ENCODE results near the gene NKAPL.

NKAPL gene

DNA sequence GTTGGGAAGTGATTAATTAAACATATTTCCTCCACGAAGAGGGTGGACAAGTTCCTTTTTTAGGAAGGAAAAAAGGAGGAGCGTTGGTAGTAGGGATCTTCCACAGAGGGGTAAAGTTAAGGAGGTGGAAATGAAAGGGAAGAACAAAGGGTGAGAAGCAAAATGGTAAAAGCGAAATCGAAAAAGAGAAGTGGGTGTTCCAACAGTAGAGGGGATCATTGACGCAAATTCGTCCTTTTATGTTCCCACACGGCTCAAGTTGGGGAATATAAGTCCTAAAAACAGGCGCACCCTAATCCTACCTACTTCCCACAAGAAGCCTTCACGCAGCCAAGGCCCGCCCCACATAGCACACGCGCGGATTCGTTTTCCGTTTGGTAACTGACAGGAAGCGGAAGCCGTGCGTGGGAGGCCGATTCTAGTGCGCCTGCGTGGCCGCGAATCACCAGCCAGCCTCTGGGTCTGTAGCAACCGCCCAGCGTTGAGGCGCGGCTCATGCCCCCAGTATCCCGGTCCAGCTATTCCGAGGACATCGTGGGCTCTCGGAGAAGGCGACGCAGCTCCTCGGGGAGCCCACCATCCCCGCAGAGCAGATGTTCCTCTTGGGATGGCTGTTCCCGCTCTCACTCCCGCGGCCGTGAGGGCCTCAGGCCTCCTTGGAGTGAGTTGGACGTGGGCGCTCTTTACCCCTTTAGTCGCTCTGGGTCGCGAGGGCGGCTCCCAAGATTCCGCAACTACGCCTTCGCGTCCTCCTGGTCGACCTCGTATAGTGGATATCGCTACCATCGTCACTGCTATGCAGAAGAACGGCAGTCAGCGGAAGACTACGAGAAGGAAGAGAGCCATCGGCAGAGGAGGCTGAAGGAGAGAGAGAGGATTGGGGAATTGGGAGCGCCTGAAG, at the start of gene NKAPL:
NKAPL (plus strand) TSS at position 421 of the 901 bp plus-strand sequence; CDS start at position 496, 75 bp downstream.
- no peak for DNase-seq

DNA sequence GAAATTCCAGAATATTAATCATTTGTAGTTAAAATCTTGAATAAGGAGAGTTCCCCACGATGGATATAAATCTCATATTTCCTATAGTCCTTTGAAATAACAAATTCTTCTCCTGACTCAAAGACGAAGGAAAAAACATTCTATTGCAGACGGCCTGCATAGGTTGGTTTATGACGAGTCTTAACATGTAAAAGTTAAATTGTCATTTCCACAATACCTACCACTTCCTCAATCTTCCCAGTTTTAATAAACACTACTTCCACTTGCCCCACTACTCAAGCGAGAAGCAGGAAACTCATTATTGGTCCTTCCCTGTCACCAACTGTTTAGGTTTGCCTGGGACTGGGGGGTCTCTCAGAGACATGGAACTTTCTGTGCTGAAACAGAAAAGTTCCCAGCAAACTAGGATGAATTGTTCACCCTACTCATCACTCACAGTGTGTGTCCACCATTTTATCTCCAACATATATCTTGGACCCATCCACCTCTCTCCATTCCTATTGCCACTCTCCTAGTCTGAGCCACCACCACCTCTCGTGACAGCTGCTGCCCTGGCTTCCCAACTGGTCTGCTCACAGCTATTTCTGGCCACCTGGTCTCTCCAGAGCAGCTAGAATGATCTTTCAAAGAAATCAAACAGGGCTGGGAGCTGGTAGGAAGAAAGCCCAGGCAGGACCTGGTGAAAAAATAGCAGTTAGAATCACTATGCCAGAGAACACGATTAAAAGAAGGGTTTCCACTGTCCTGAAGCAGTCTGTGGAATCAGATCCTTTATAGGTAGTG, 49.2 kb upstream of the NKAPL start:
- DNase-seq, result no peak

DNA sequence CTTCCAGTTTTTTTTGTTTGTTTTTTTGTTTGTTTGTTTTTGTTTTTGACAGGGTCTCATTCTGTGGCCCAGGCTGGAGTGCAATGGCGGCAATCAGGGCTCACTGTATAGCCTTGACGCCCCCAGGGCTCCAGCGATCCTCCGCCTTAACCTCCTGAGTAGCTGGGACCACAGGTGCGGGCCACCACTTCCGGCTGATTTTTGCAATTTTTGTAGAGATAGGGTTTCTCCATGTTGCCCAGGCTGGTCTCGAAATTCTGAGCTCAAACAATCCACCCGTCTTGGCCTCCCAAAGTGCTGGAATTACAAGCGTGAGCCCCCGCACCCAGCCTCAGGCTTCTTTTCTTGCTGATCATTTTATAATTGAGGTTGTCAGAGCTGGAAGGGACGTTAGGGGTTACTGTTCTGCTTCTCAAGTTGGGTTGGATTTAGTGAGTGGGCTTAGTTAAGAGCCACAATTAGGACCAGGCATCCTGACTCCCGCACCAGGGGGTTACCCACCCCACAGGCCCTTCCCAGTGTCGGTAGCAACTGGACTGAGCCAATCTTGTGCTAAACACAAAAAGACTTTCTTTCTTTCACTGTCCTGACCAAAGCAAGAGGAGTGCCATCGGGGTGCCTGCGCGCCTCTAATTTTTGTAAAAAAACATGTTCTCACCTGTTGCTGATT, 47.1 kb upstream of the NKAPL start:
- DNase-seq, result no peak

DNA sequence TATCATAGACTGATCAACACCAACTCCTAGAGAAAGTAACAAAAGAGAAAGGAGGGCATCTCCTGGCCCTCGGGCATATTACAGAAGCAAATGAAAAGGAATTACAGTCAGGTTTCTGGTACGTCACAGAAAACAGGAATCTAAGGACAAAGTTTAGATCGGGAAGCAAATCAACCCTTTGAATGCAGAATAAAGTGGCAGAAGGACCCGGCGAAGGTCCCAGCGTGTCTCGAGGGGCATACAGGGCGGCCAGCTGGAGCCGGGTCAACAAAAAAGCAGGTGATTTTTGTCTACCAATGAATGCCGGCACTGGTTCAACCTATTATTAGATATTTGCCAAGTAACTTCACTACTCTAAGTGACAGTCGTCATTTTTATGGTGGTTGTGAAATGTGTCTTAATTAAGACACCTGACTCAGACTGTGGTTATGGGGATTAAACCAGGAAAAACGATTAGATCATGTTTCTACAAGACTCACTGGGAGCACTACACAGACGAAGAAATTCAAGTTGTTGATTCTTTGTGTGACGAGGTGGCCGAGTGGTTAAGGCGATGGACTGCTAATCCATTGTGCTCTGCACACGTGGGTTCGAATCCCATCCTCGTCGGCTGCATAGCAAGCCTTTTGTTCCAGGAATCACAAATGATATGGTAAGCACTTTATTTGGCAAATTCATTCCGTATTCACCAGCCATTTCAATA, 46.4 kb upstream of the NKAPL start:
- DNase-seq, result peak; percentile 5

DNA sequence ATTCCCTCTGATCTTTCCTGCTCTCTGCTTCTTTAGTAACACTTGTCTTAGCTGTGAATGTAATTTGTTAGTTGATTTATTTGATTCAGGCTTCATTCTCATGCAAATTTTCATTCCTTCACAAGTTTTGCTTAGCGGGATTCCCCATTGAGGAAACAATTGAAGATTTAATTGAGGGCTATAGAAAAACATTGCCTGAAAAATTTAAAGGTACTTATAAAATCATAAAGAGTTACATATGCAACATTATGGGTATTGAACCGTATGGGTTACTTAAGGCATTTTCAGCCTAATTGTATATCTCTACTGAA, 45.9 kb upstream of the NKAPL start:
- DNase-seq, result no peak

DNA sequence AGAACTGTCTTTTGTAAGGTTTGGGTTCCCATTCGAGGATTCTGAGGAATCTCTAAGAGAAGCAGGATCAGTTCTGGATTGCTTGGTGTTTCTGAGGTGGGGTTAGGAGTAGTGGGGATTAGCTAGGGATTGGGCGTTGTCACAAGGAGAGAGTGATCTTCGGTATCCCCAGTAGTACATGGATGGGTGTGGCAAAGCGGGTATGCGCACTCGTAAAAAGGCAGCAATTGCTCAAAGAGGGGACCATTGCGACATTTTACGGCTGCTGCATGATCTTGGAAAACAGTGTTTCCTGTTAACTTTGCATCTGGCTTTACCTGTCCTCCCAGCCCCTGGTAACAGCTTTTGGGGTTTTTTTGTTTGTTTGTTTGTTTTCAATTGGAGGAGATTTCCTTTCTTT, 43.7 kb upstream of the NKAPL start:
- no peak for DNase-seq

DNA sequence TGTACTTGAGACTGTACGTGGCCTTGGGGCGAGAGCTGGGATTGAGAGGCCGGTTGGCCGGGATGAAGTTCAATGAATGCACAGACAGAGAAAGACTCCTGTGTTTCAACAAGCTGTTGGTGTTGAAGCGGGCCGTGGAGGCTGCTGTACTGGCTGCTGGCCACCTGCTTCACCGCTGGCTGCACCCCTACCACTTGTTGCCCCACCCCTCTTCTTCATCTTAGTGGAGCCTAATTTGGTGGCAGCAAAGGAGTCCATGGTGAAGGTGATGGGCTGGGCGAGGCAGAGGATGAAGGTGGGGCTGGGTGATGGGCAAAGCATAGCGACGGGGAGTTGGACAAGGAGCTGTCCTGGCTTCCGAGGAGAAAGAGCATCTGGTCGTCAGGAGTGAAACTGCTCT, 41.2 kb upstream of the NKAPL start:
- no peak for DNase-seq

DNA sequence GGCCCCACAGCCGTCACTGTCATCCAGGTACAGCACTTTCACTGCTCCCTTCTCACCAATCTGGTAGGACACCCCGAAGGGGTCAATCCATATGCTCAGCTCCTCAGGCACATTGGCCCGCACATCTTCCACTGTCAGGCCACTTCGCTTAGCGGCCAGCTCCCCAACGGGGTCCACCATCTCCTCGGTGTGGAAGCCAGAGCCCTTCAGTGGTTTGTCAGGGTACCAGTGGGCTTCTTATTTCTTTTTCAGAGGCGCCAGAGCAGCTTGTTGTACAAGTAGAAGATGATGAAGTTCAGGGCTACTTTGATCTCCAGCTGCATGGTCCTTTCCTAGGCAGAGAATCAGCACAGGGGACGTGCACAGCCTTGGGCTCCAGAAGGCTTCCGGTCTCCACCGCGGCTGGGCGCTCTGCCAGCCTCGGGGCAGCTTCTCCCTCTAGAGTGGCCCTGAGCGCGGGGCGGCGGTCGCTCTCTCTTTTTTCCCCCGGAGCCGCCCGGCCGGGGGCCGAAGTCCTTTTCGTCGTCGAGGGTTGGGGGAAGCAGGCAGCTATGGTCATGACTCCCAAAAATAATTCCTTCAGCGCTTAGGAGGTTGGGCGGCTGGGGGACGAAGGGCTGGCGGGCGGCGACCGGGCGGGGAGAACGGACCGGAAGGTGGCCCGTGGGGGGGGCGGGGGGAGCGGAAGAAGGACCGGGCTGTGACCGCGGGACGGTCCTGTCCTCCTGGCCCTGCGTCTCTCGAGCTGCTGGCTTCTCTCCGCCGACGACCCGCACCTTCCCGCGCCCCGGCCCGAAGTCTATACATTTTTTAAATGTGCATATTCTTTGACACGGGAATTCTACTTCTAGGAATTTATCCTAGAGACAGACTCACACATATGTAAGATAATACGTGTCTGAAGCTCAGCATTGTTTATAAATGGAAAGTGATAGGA, 40.5 kb upstream of the NKAPL start:
- peak; percentile 67 for DNase-seq

DNA sequence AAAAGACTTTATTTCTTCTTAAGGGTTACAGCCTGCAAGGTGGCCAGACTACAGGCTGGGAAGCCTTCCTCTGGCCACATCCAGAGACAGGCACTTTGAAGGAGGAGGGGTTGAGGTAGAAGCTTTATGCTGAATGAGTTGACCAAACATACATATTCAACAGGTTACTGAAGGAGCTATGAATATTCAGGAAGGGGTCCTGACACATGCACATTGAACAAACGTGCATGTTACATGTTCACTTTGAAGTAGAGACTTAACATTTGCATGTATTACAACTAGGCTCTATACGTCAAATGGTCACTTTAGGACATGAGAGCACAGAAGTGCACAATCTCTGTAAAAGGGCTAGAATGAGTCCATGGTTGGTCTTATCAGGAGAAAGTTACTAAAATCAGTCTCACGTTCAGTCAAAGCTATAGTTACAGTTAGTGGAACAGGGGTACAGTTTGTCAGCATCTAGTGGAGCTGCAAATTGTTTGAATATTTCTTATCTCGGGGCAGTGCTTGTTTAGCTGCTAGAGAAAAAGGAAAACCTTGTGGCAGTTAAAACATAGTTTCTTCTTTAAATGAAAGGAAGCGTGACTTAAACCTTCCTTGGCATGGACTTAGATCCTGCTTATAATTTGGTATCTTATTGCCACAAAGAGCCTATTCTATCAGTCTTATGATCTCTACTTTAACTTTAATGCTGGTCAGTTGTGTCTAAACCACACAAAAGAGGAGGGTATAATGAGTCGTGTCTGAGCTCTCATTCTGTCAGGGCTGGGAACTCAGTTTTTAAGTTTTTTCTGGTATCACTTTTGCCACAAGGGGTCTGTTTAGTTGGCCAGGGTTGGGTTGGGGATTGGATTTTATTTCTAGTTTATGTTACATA, 38.6 kb upstream of the NKAPL start:
- no peak for DNase-seq

DNA sequence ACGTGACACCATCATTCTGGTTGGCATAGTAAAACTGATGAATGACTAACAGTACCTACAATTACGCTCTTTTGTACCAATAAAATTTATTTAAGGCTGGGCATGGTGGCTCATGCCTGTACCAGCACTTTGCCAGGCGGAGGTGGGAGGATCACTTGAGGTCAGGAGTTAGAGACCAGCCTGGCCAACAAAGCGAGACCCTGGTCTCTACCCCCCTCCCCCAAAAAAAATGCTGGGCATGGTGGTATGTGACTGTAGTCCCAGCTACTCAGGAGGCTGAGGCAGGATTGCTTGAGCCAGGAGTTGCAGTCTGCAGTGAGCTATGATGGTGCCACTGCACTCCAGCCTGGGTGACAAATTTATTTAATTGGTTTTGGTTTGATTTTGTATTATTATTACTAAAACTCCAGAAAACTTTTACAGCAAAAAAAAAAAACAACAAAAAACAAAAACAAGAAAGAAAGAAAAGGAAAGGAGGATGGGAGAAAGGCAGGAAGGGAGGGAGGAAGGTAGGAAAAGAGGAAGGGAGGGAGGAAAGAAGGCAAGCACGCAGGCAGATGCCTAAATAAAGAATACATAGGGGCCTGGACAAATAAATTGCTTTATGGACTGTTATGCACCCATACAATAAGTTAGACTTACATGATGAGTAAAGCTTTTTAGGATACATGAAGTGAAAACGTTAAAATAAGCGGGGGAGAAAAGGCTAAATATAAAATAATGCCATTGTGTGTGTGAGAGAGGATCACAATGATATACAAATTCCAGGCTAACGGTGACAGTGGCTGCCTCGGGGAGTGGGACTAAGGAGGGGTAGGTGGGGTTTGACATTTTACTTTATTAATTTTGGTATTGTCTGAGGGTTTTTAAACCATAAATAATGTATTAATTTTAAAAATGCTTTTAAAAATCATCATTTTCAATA, 34.7 kb upstream of the NKAPL start:
- DNase-seq, result no peak

DNA sequence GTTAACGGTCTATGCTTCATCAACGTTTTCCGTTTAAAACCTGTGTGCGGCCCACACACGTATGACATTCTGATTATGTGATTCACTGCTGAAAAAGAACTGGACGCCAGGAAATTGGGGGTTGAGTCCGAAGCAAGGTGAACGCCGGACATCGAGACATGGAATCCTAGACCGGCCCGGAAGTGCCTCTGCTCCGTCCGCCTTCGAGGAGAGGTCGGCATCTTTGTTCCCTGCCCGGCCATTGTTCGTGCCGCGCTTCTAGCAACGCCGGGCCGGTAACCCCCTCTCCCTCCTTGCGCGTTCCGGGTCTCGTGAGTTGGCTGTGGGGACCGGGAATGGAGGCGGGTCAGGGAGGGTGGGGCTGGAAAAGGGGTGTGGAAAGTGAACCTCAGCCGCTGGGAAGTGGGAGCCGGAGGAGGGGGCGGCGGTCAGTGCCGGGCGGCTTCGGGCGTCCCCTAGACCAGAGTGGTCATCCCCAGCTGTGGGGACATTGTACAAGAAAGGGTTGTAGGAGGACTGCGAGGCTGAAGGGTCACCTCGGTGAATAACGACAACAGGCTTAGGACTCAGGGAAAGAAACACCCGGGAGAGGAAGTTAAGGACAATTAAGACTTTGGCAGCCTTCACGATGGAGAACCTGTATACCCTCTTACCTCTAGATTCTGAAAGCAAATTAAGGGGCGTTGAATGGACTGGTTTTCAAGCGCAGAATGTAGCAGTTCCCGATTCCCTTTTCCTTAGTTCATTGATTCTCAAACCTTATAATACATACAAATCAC, 33.9 kb upstream of the NKAPL start, which contains the start of gene ZSCAN9:
ZSCAN9 (plus strand) TSS at position 220 of the 779 bp plus-strand sequence. CDS start 1,810 bp downstream, outside the sequence.
- DNase-seq, result peak; percentile 83

DNA sequence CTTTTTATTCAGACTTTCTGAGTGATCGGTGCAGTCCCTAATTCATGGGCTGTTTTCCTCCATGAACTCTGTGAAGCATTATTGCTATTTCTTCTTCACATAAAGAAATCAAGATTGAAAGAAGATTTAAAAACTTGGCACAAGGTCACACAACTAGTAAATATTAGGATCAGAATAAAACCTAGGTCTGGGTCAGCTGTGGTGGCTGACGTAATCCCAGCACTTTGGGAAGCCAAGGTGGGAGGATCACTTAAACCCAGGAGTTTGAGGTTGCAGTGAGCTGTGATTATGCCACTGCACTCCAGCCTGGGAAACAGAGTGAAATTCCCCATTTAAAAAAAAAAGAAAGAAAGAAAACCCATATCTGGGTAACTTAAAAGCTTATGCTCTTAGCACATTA, 32.6 kb upstream of the NKAPL start:
- no peak for DNase-seq

DNA sequence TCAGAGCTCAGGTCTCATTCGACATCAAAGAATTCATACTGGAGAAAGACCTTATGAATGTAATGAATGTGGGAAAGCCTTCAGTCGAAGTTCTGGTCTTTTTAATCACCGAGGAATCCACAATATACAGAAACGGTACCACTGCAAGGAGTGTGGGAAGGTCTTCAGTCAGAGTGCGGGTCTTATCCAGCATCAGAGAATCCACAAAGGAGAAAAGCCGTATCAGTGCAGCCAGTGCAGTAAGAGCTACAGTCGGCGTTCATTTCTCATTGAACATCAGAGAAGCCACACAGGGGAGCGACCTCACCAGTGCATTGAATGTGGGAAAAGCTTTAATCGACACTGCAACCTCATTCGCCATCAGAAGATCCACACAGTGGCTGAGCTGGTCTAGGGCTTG, 26.3 kb upstream of the NKAPL start:
- DNase-seq, result no peak

DNA sequence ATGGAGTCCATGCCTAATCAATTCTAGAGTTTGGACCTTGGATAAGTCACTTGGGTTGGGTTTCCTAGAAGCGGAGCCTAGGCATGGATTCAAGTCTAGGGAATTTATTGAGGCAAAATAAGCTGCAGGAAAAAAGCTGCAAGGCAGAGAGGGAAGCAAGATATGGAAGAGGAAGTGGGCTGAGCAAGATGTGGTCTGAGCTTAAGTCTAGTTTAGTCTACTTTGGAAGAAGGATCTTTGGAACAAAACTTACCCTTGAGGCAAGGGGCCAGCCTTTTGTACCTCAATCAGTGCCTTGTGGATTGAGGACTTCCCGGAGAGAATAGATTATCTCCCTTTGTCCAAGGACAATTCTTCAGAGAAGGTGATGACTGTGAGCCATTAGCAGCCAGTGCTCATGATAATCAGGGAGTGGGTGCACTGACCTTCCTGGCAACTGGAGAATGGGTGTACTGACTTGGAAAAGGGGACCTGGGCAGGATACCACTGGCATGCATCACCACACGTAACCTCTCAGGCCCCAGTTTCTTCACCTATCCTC, 23.1 kb upstream of the NKAPL start:
- DNase-seq, result no peak

DNA sequence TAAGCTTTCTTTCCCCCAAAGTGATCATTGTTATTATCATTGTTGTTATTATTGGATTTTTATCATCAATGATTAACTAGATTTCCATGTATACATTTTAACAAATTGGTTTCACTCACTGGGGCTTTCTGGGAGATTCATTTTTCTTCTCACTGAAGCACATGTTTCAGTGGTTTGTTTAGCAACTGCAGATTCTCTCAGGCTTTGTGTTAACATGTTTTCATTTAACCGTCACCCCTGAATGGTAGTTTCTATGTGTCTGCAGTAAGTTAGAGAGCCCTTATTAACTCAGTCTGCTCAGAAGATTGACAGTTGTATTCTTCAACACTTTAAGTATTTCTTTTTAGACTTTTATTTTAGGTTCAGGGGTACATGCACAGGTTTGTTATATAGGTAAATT, 19.5 kb upstream of the NKAPL start:
- no peak for DNase-seq

DNA sequence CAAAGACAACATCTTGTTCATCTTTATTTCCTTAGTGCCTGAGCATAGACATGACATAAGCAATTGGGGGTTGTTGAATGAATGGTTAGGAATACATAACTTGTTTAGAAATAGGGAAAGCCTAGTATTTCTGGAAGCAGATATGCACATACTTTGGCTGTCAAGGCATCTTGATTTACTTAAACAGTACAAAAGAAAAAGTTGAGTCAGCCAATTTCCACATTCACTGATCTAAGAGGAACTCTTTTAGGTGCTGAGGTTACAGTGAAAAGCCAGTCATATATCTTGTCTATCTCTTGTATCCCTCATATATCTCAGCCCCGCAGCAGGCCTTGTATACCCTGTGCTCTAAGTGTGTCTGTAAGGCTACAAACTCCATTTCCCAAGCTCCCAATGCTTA, 18.6 kb upstream of the NKAPL start:
- DNase-seq, result no peak

DNA sequence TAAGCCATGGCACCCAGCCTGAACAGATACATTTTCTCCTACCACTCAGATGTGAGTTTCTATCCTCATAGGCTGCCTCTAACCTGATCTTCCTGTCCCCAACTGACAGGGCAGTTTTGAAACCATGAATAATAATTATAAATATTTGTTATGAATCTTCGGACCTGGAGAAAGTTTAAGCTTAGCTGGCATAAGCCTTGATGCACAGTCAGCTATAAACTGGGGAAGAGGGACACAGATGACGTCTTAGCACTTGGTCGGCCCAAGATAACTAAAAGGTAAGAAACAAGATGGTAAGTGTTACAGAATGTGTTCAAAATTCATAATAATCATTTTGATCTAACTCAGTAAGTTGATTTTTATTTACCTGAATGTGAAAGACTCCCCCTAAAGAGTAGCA, 15.2 kb upstream of the NKAPL start:
- no peak for DNase-seq

DNA sequence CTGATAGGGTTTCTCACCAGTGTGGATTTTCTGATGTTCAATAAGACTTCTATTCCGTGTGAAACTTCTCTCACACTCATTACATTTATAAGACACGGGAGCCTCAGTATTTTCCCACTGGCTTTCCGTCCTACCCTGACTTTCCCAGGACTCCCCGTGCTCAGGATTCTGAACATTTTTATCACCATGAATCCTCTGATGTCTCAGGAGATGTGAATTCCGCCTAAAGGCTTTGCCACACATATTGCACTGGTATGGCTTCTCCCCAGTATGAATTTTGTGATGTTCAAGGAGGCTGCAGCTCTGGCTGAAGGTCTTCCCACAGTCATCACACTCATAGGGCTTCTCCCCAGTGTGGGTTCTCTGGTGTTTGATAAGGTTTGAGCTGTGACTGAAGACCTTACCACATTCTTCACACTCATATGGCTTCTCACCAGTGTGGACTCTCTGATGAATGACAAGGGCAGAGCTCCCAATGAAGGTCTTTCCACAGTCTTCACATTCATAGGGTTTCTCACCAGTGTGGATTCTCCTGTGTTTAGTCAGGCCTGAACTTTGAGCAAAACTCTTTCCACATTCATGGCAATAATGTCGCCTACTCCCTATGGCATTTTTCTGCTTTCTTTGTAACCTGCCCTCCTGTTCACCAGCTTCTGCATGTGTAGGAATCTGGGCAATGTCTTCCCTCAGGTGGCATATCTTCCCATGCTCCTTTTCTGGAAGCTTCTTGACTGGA, 13.7 kb upstream of the NKAPL start:
- DNase-seq, result no peak
